CD4-positive, alpha-beta T cell treated with Interferon gamma for 1 hour (primary cell): ENCODE measurements around the gene PXT1.
"Not testable (repeated sequence)": the region's sequence is repeated elsewhere in the genome, so short reads cannot be mapped to it uniquely, and the experiment has no call there.

Source experiments
- DNase-seq: peaks from one replicate; pipeline ENCODE4 v3.0.0-alpha.2; 2020

The PXT1 gene

GRCh38 chr6:36442671-36443470 is at the start of gene PXT1, which contains the start of gene KCTD20:
Gene PXT1, minus strand, starts transcription at chr6:36442854. Its CDS starts 16,772 bp downstream, at chr6:36426082.
Gene KCTD20, plus strand, starts transcription at chr6:36443000. Its CDS starts 27,098 bp downstream, at chr6:36470098.
- peak; percentile 85 for DNase-seq

- DNase-seq, result no peak
Observed at GRCh38 chr6:36492092-36492491, 49.4 kb upstream of the PXT1 start.

GRCh38 chr6:36491378-36491965 is 48.8 kb upstream of the PXT1 start:
- DNase-seq, result no peak

- DNase-seq, result no peak
Observed at GRCh38 chr6:36489426-36489825, 46.8 kb upstream of the PXT1 start.

- no peak for DNase-seq
Observed at GRCh38 chr6:36488221-36488620, 45.6 kb upstream of the PXT1 start.

GRCh38 chr6:36487698-36488097 is 45.0 kb upstream of the PXT1 start:
- no peak for DNase-seq

- no peak for DNase-seq
Observed at GRCh38 chr6:36484736-36485135, 42.1 kb upstream of the PXT1 start.

- DNase-seq, result not testable (repeated sequence)
Observed at GRCh38 chr6:36483326-36483725, 40.7 kb upstream of the PXT1 start.

- no peak for DNase-seq
Observed at GRCh38 chr6:36479256-36479655, 36.6 kb upstream of the PXT1 start.

GRCh38 chr6:36478051-36478526 is 35.4 kb upstream of the PXT1 start:
- DNase-seq, result no peak

- no peak for DNase-seq
Observed at GRCh38 chr6:36469946-36470345, 27.3 kb upstream of the PXT1 start.

GRCh38 chr6:36469148-36469661 is 26.6 kb upstream of the PXT1 start:
- no peak for DNase-seq

- DNase-seq, result no peak
Observed at GRCh38 chr6:36467625-36468024, 25.0 kb upstream of the PXT1 start.

- DNase-seq, result no peak
Observed at GRCh38 chr6:36464233-36464632, 21.6 kb upstream of the PXT1 start.

- no peak for DNase-seq
Observed at GRCh38 chr6:36463676-36464075, 21.0 kb upstream of the PXT1 start.

- no peak for DNase-seq
Observed at GRCh38 chr6:36461646-36462045, 19.0 kb upstream of the PXT1 start.

- DNase-seq, result no peak
Observed at GRCh38 chr6:36460916-36461315, 18.3 kb upstream of the PXT1 start.

- DNase-seq, result no peak
Observed at GRCh38 chr6:36459501-36459900, 16.8 kb upstream of the PXT1 start.

- no peak for DNase-seq
Observed at GRCh38 chr6:36455486-36456027, 12.9 kb upstream of the PXT1 start.

- DNase-seq, result not testable (repeated sequence)
Observed at GRCh38 chr6:36452897-36453296, 10.2 kb upstream of the PXT1 start.

GRCh38 chr6:36449173-36449572 is 6.5 kb upstream of the PXT1 start:
- DNase-seq, result not testable (repeated sequence)

GRCh38 chr6:36445621-36446020 is 3.0 kb upstream of the PXT1 start:
- DNase-seq, result no peak

- DNase-seq, result no peak
Observed at GRCh38 chr6:36444470-36444869, 1.8 kb upstream of the PXT1 start.
